SK-N-DZ (cell line): ENCODE measurements around the gene TEC.
"Not testable (repeated sequence)": the region's sequence is repeated elsewhere in the genome, so short reads cannot be mapped to it uniquely, and the experiment has no call there.

ENCODE experiments used
- DNase-seq: peaks from one replicate; pipeline ENCODE4 v3.0.0-alpha.2; 2015; ENCODE audit warnings: low spot score

Gene TEC

GRCh38 chr4:48242511-48243195 is 27.0 kb downstream of the TEC start:
- no peak for DNase-seq

- DNase-seq = no peak
These were observed 27.9 kb downstream of the TEC start for GRCh38 chr4:48241731-48242130.

- DNase-seq = no peak
These were observed 31.5 kb downstream of the TEC start for GRCh38 chr4:48237996-48238645.

- DNase-seq = no peak
These were observed 34.6 kb downstream of the TEC start for GRCh38 chr4:48235050-48235449.

- no peak for DNase-seq
These were observed 35.1 kb downstream of the TEC start for GRCh38 chr4:48234575-48234974.

- DNase-seq = no peak
These were observed 40.7 kb downstream of the TEC start for GRCh38 chr4:48228949-48229348.

GRCh38 chr4:48227662-48228061 is 42.0 kb downstream of the TEC start:
- DNase-seq = no peak

GRCh38 chr4:48226199-48226598 is 43.4 kb downstream of the TEC start:
- no peak for DNase-seq

- no peak for DNase-seq
These were observed 44.1 kb downstream of the TEC start for GRCh38 chr4:48225368-48226141.

GRCh38 chr4:48224606-48225005 is 45.0 kb downstream of the TEC start:
- DNase-seq = no peak

GRCh38 chr4:48223633-48224295 is 45.9 kb downstream of the TEC start:
- no peak for DNase-seq

- DNase-seq = no peak
These were observed 47.1 kb downstream of the TEC start for GRCh38 chr4:48222491-48222890.

- not testable (repeated sequence) for DNase-seq
These were observed 50.2 kb downstream of the TEC start for GRCh38 chr4:48219430-48219829.

- no peak for DNase-seq
These were observed 53.1 kb downstream of the TEC start for GRCh38 chr4:48216563-48216962.

GRCh38 chr4:48215977-48216376 is 53.7 kb downstream of the TEC start:
- no peak for DNase-seq

- DNase-seq = no peak
These were observed 57.5 kb downstream of the TEC start for GRCh38 chr4:48212165-48212564.

- DNase-seq = no peak
These were observed 58.7 kb downstream of the TEC start for GRCh38 chr4:48210966-48211328.

GRCh38 chr4:48205626-48206025 is 64.0 kb downstream of the TEC start:
- no peak for DNase-seq

- DNase-seq = no peak
These were observed 64.5 kb downstream of the TEC start for GRCh38 chr4:48205107-48205506.

- no peak for DNase-seq
These were observed 65.8 kb downstream of the TEC start for GRCh38 chr4:48203819-48204218.

- DNase-seq = no peak
These were observed 71.9 kb downstream of the TEC start for GRCh38 chr4:48197643-48198237.
